ENCODE measurements around the gene COL13A1.

DNA sequence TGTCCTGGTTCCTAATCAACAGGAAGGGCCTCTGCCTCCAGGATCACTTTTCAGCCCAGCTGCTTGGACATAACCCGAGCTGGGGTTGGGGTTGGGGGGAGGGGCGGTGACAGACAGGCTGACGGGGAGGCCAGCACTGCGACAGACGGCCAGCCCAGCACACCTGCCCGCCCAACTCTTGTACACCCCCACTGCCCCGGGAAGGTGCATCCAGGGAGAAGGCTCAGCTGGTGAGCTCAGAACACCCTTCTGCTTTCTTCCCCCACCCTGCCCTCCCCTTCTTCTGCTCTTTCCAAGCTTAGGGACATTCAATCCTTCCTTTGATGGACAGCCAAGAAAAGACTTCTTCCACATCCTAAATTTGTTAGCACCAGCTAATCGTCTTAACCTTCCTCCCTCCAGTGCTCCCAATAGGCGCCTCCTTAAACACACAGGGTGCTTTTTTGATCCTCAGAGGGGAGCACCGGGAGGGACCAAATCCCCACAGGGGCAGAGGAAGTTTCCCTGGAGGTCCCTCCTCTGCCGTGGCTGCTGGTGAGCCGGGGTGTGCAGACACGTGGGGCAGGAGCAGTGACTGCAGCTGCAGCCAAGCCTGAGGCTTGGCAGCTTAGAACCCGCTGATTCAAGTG is 44.7 kb downstream of the COL13A1 start:
- TF ChIP-seq, protein P1, sequence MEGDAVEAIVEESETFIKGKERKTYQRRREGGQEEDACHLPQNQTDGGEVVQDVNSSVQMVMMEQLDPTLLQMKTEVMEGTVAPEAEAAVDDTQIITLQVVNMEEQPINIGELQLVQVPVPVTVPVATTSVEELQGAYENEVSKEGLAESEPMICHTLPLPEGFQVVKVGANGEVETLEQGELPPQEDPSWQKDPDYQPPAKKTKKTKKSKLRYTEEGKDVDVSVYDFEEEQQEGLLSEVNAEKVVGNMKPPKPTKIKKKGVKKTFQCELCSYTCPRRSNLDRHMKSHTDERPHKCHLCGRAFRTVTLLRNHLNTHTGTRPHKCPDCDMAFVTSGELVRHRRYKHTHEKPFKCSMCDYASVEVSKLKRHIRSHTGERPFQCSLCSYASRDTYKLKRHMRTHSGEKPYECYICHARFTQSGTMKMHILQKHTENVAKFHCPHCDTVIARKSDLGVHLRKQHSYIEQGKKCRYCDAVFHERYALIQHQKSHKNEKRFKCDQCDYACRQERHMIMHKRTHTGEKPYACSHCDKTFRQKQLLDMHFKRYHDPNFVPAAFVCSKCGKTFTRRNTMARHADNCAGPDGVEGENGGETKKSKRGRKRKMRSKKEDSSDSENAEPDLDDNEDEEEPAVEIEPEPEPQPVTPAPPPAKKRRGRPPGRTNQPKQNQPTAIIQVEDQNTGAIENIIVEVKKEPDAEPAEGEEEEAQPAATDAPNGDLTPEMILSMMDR (IDR thresholded peaks at IDR 0.05), result no peak
- no peak for TF ChIP-seq POLR2A (IDR thresholded peaks at IDR 0.05)
